Measurements from ENCODE around the gene DUOX1.
A peak's percentile ranks its signal among the peaks of the same experiment; 100 is the strongest.

DUOX1 gene

GRCh38 chr15:45187894-45188830 is 58.4 kb downstream of the DUOX1 start, which contains the start of gene SHF:
TSS of gene SHF (minus strand) at chr15:45187966. CDS start at chr15:45187951, 15 bp downstream.
- peak; percentile 75 for DNase-seq (ENCODE audit: low spot score)

- no peak for DNase-seq (ENCODE audit: low spot score)
These were observed 67.7 kb downstream of the DUOX1 start for GRCh38 chr15:45197512-45197911.

- DNase-seq (ENCODE audit: low spot score), result peak; percentile 98
These were observed 68.7 kb downstream of the DUOX1 start for GRCh38 chr15:45198337-45199135.

- DNase-seq (ENCODE audit: low spot score), result peak; percentile 66
These were observed 69.5 kb downstream of the DUOX1 start for GRCh38 chr15:45199136-45199810.

GRCh38 chr15:45200001-45200798 is 70.4 kb downstream of the DUOX1 start:
- peak; percentile 93 for DNase-seq (ENCODE audit: low spot score)

- peak; percentile 80 for DNase-seq (ENCODE audit: low spot score)
These were observed 71.2 kb downstream of the DUOX1 start for GRCh38 chr15:45200799-45201556.

GRCh38 chr15:45201557-45201859 is 71.7 kb downstream of the DUOX1 start:
- DNase-seq (ENCODE audit: low spot score), result no peak

GRCh38 chr15:45201869-45202268 is 72.1 kb downstream of the DUOX1 start:
- no peak for DNase-seq (ENCODE audit: low spot score)

- DNase-seq (ENCODE audit: low spot score), result no peak
These were observed 73.4 kb downstream of the DUOX1 start for GRCh38 chr15:45203182-45203581.

GRCh38 chr15:45205192-45205591 is 75.4 kb downstream of the DUOX1 start:
- peak; percentile 89 for DNase-seq (ENCODE audit: low spot score)

GRCh38 chr15:45212493-45212892 is 82.7 kb downstream of the DUOX1 start:
- no peak for DNase-seq (ENCODE audit: low spot score)
